Stimulated activated CD4-positive, alpha-beta T cell treated with anti-CD3 and anti-CD28 coated beads, Interleukin-12 subunit alpha, Interleukin-12 subunit beta, amount 100 ng/mL, for 48 hours (primary cell): ENCODE measurements around the gene HERPUD1.
"Not testable (repeated sequence)": the region's sequence is repeated elsewhere in the genome, so short reads cannot be mapped to it uniquely, and the experiment has no call there.

Source experiments
- DNase-seq, 3 donors: peaks; one replicate each; pipeline ENCODE4 v3.0.0-alpha.2; 2020; ENCODE audit warnings: low read depth in 2 of 3, low spot score in 1 of 3

Gene HERPUD1

DNA sequence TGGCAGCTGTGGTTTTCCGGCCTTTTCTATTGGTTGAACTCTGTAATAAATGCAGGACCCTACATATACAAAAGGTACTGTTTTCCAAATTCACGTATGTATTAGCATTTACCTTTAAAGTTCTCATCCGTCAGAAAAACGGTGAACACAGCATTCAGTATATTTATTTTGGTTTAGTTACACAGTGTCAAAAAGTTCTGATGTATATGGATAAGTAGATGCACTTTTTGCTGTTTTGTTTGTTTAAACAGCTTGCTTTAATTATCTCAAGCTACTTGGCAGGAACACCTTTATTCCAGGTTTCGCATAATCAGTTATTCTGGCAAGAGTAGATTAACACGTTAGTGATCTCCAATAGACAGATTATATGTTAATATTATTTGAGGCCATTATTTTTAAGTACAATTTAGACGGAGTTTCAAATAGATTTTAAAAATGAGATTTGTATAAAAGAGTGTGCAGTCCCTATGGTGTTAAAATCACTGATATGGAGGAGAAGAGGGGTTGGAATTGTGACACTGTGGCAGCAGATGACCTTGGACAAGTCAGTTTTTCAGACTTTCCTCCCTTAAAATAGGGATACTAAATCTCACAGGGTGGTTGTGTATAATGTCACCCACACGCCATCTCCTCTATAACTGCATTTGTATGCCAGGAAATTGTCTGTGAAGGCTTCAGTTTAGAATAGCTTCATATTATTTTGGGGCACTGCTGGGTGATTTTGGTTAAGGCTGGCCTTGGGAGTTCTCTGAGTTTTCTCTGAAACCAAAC, 2.1 kb downstream of the HERPUD1 start:
- no peak for DNase-seq

DNA sequence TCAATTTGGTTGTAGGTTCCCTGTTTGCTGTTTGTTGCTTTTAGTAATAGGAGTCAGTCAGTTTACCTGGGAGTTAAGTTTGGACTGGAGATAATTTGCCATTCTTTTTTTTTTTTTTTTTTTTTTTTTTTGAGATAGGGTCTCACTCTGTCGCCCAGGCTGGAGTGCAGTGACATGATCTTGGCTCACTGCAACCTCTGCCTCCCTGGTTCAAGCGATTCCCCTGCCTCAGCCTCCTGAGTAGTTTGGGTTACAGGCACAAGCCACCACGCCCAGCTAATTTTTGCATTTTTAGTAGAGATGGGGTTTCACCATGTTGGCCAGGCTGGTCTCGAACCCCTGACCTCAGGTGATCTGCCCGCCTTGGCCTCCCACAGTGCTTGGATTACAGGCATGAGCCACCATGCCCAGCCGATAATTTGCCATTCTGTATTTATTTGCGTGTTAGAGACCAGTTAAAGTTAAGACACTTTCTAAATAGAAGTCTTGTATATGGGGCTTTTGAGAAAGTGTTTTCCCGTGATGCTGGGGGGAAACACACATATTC, 2.7 kb downstream of the HERPUD1 start:
- not testable (repeated sequence) for DNase-seq

DNA sequence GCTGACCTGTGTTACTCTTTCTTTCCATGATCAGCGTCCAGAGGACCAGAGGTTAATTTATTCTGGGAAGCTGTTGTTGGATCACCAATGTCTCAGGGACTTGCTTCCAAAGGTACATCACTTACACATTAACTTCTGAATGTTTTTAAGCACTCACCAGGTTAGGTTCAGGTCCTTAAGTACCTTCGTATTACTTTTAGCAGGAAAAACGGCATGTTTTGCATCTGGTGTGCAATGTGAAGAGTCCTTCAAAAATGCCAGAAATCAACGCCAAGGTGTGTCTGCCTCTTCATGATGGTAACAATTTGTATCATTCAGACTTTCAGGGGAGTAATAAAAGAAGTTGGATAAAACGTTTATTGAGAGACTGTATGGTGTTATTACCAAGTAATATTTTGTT, 3.3 kb downstream of the HERPUD1 start:
- DNase-seq: no peak

DNA sequence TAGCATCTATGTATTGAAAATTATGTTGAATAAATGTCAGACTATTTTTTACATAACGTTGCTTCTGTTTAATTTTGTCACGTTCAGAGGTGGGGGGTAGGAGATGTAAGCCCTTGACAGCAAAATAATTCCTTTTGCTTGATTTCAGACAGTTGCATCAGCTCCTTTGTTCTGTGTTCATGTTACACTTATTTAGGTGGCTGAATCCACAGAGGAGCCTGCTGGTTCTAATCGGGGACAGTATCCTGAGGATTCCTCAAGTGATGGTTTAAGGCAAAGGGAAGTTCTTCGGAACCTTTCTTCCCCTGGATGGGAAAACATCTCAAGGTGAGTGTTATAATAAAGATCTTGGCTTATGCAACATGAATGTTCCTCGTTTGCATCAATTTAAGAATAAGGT, 4.5 kb downstream of the HERPUD1 start:
- no peak for DNase-seq

DNA sequence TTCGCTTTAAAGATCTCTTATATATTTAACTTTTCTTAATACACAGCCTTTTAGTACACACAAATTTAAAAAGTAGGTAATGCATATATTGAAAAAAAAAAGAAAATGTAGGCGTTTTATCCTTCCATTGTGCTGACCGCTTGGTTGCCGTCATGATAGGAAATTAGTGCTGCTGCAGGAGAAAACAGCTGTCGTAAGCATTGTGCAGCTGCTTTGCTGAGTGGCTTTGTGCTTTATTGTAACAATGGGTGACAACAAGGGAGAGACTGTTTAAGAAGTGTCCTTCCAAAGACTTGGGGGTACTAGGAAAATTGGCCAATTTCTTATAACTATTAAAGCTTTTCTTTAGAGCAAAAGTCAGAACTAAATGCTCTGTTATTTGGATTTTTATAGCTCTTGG, 5.0 kb downstream of the HERPUD1 start:
- DNase-seq: no peak

DNA sequence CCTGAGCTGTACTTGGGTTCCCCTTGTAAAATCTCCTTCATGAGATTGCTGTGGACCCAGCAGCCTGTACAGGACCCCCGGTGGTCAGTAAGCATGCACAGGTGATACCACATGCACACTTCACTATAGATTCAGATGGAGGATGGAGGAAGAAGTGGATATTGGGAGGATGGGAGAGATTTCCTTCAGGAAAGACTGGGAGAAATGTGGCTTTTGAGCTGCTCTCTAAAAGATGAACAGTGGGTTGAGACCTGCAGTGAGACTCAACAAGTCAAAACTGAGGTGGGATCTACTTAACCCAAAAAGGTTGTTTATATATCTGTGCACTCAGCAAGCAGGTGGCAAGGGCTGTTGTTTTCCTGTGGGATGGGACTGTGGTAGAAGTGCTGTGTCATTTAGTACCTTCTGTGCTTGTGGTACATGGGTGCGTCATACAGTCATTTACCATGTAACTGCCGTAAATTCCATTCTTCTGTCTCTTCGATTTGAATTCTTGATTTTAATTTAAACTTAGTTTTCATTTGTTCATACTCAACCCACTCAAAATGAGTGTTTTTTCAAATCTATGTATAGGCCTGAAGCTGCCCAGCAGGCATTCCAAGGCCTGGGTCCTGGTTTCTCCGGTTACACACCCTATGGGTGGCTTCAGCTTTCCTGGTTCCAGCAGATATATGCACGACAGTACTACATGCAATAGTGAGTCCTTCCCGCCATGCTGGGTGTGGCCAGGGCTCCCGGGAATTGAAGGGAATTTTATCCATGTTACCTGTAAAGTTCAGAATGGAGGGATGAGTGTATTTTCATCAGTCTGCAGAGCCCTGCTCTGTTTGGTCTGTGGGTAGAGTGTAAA, 6.9 kb downstream of the HERPUD1 start:
- peak; percentile 37 to 53 (median 38) for DNase-seq

DNA sequence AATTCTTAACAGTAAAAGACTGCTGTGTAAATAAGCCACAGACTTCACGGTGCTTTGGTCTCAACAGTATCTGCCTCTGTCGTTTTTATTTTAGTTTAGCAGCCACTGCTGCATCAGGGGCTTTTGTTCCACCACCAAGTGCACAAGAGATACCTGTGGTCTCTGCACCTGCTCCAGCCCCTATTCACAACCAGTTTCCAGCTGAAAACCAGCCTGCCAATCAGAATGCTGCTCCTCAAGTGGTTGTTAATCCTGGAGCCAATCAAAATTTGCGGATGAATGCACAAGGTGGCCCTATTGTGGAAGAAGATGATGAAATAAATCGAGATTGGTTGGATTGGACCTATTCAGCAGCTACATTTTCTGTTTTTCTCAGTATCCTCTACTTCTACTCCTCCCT, 7.9 kb downstream of the HERPUD1 start:
- no peak for DNase-seq

DNA sequence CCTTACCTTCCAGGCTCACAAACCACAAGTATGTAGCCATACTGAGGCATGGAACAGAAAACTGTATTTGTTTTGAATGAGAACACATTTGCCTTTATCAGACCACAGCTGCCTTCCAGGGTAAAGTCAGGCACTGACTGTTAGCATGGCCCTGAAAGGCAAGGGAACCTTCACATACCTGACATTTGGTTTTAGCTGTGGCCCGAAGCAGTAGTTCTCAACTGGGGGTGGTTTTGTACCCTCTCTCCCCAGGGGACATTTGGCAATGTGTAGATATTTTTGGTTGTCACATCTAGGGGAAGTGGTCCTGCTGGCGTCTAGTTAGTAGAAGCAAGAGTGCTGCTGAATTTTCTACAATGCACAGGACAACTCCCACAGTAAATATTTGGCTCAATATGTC, 9.2 kb downstream of the HERPUD1 start:
- no peak for DNase-seq

DNA sequence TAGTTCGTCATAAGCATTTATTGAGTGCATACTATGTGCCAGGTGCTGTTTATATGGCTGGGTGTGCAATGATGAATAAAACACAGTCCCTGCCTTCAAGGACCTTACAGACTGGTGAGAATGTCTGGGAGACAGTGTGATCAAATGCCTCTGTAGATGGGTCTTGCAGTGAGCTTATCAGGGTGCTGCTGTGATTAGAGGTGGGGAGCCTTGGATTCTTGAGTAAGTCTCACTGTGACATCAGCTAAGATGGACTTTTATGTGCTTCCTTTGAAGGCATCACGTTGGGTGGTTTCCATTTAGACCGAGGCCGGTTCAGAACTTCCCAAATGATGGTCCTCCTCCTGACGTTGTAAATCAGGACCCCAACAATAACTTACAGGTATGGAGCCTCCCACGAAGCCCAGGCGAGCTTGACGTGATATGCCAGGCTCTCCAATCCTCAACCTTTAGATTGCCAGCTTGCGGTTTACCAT, 10.0 kb downstream of the HERPUD1 start:
- DNase-seq: no peak

DNA sequence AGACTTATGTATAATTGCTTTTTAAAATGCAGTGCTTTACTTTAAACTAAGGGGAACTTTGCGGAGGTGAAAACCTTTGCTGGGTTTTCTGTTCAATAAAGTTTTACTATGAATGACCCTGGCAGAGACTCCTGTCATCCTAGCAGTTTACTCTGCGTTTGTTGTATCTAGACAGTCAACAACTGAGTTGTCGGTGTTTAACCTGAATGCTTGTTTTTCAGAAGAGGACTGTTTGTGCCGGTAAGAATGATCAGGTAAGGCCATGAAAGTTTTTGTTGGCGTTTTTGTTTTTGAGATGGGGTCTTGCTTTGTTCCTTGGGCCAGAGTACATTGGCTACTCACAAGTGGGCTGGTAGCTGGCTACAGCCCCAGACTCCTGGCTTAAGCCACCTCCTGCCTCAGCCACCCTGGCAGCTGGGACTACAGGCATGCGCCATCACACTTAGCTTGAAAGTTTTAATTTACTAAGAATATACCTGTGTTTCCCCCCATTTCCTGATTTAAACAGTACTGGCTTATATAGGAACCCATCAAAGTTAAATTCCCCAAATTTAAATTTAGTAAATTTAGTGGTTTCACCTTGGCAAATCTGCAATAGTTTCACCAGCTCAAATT, 11.9 kb downstream of the HERPUD1 start:
- no peak for DNase-seq

DNA sequence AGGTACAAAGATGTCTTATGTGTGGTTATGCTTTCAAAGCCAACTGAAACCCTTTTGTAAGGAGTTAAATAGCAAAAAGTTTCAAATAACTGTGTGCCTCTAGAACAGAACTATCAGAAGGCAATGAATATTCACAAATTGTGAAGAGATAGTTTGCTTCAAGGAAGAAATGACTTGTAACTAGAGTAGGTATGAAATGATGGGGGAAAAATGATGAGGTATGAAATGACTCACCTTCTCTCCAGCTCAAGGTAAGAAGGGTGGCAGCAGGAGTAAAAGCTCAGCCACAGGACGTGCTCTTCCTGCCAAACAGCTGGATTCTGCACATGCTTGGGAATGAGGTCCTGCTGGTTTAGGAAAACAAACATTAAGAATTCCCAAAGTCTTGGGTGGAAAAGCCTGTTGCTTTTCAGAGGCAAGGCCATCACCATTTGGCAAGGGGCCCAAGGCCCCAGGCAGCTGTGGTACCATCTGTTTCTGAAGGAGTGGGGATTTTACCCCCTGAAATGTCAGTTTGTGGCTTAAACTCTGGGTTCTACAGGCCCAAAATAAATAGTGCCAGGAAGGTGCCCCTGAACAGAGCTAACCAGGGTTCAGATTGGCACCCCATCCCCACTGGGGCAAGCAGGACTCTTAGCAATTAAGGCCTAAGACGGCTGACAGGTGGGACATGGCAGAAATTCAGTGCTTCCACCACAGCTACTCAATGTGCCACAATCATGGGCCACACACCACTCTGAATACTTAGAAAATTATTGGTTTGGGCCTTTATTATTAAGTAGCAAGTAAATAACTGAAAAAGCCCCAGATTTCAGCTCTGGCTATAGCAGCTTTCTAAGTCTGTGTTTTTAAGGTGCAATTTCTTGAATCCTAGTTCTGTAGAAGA, 13.3 kb downstream of the HERPUD1 start:
- no peak for DNase-seq

DNA sequence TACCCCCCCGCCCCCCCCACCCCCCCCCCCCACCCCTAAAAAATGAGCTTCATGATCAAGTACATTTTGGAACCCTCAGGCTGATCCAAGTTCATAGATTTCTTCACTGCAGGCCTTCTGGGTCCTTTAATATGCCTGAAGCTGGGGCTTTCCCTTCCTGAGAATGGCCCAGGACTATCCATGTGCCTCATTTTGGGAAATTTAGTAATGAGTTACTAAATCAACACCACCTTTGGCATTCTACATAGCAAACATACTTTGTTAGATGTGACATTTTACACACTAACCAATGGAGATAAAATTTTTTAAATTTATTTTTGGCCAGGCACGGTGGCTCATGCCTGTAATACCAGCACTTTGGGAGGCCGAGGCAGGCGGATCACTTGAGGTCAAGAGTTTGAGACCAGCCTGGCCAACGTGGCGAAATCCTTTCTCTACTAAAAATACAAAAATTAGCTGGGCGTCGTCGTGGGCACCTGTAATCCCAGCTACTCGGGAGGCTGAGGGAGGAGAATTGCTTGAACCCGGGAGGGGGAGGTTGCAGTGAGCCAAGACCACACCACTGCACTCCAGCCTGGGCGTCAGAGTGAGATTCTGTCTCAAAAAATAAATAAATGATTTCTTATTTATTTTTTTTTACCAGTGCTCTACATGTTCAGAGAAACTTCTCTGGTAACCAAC, 14.0 kb downstream of the HERPUD1 start:
- DNase-seq: no peak

DNA sequence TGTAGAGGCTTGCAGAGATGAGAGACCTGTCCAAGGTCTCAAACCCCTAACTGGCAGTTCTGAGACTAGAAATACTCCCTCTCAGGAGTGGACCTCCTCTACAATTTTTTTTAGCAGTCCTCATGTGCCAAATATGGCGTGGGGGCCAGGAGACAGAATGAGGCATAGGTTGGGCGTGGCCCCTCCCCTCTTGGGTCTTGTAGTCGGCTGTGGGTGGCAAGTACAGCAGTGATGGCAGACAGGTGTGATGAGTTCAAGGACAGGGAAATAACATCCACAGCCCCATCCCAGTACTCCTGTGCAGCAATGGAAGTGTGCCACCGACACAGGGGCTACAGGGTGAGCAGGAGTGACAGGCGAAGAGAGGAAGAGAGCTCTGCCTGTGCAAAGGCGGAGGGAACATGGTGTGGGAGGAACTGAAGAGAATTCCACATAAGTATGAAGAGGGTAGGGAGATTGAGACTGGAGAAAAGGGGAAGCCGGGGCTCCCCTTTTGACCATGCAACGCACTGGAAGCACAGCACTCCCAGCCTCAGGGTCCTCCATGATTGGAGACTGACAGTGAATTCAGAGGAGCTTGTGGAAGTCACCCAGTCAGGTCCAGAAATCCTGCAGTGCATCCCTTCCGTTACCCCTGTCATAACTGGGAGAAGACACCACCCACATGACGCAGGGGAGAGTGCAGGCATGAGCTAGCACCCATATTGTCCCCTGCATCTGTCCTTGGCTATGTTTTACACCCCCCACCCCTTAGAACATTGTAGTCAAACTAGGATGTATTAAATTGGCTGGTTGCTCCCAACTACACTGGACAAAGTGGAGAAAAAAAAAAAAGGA, 15.0 kb downstream of the HERPUD1 start:
- no peak for DNase-seq

DNA sequence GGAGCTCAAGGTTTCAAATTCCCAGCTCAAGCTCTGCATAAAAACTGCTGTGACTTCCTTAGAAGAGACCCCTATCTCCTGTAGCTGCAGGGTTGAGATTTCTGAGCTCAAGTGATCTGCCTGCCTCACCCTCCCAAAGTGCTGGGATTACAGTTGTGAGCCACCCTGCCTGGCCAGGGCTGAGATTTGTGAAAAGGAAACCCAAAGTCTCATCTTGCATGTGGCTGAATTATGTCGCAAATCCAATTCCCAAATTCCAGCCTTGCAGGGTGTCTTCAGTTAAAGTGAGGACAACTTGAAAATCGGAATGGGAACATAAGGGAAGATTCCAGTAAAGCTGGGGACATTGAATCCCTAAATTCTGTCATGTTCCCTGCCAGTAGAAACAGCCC, 15.7 kb downstream of the HERPUD1 start:
- DNase-seq: no peak

DNA sequence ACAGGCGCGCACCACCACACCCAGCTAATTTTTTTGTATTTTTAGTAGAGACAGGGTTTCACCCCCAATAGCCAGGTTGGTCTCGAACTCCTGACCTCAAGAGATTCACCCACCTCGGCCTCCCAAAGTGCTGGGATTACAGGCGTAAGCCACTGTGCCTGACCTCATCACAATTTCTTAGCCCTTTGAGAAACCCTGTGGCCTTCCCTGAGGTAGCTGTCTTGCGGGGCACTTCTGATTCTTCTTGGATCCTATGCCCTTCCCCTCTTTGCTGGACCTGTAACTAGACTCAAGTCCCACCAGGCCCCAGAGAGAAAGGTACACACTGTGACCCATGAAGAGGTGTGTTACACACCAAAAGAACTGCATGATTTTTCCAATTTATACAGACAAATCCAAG, 16.3 kb downstream of the HERPUD1 start:
- DNase-seq: no peak

DNA sequence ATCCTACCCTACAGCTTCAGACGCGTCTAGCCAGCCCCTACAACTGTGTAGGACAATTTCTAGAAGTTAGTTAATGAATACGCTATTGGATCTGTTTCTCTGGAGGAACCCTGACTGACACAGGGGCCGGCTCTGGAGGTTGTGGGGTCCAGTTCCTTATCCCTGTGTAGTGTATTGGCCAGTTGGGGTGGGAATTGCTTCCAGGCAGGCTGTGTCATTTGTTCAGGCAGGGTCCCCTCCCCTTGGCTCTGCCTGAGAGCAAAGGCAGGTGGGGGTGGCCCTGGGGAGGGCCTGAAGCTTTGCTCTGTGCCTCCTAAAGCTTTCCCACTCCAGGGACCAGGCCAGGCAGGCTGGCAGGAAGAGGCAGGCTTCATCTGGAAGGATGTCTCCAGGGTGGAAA, 18.1 kb downstream of the HERPUD1 start:
- DNase-seq: no peak

DNA sequence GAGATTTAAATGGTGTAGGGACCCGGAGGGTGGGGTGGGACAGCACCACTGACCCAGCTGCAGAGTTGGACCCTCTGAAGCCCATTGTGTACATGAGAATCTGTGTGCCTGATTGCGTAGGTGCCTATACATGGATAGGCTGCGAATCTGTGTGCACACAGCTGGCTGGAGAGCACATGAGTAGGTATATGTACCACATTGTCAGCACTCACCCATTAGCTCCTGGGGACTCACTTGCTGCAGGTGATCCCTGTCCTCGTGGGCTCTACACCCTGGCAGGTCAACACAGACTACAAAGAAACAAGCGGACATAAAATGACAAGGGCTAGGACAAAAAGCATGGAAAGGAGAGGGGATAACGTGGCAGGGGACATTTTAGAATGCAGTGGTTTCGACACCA, 18.5 kb downstream of the HERPUD1 start:
- no peak for DNase-seq

DNA sequence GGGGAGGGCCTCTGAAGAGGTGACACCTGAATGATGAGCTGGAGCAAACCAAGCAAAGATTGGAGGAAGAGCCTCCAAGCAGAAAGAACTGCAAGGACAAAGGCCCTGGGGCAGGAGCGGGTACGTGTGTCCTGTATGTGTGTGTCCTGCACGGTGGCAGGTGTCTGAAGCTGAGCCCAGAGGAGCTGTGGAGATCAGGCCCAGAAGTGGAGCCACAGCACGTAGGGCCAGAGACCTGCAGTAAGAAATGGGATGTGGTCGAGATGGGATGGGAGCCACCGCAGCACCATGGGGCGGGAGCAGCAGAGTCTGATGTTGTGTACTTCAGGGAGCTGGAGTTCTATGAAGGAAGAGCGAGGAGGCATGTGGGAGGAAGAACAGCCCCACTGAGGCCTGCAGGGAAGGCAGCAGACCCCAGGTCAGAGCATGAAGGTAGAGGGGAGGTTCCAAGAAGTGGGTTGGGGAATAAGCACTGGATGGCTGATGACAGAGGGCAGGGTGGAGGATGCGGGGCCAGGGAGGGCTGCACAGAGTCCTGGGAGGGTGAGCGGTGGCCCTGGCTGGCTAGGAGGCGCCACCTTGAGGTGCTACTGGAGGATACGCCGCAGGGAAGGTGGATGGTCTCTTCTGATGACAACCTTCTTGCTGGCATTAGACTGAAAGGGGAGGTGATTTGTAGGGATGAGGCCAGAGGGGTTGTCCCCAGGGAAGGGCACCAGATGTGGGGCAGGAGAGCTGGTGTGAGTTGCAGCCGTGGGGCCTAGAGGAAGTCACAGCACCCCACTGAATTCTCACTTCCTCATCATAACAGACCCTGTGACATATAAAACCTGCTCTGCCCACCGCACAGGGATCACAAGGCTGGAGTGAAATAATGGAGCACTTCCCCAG, 19.2 kb downstream of the HERPUD1 start:
- peak in 2 of 3 donors; percentile 50 to 53 for DNase-seq
